G401 (cell line): Measurements from ENCODE around the gene PCDHGB3. TPM values are rescaled to one million over a fixed set of nuclear protein-coding genes. Genes with fewer than 3 reads are reported as not detected.
"Not testable (repeated sequence)": the region's sequence is repeated elsewhere in the genome, so short reads cannot be mapped to it uniquely, and the experiment has no call there.

ENCODE experiments used
- DNase-seq: peaks from one replicate; pipeline ENCODE4 v3.0.0-alpha.2; 2015; ENCODE audit warnings: low spot score
- in situ Hi-C: cut with HindIII; loops from 2 replicates; pipeline ENCODE4 v1.10.0; 2016; ENCODE audit warnings: low sequenced_read_pairs, mixed read lengths
- total RNA-seq: library from RNA; depleted of rRNA; stranded (reverse); fragments of >200 nt; shearing (Covaris generic); gene quantifications from 2 replicates; pipeline ENCODE4 v1.2.3, GENCODE V29; 2014; rRNA removed

PCDHGB3 gene
- total RNA-seq, 1 experiment from 2014 or later = not detected

DNA sequence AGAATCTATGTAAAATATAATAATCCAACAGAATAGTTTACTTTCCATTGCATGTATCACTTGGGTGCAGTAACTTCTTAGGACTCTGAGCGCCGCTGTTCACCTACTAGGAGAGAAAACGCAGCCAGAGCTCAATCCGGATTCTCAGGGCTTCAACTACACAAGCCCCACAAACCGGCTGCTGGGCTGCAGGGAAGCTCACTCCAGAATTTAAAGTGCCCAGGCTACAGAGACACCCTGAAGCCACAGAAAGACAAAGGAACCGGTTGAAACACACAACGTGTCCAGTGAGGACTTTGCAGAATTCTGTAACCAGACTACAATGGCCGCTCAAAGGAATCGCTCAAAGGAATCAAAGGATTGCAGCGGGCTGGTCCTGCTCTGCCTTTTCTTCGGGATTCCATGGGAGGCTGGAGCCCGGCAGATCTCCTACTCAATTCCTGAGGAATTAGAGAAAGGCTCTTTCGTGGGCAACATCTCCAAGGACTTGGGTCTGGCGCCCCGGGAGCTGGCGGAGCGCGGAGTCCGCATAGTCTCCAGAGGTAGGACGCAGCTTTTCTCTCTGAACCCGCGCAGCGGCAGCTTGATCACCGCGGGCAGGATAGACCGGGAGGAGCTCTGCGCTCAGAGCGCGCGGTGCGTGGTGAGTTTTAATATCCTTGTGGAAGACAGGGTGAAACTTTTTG is 43.0 kb downstream of the PCDHGB3 start, which contains the start of gene PCDHGA10:
Gene PCDHGA10 (plus strand): TSS at position 134 of the 686 bp plus-strand sequence. CDS start 189 bp downstream, at position 323.
- peak; percentile 36 for DNase-seq
- in situ Hi-C loops = no loop called here

DNA sequence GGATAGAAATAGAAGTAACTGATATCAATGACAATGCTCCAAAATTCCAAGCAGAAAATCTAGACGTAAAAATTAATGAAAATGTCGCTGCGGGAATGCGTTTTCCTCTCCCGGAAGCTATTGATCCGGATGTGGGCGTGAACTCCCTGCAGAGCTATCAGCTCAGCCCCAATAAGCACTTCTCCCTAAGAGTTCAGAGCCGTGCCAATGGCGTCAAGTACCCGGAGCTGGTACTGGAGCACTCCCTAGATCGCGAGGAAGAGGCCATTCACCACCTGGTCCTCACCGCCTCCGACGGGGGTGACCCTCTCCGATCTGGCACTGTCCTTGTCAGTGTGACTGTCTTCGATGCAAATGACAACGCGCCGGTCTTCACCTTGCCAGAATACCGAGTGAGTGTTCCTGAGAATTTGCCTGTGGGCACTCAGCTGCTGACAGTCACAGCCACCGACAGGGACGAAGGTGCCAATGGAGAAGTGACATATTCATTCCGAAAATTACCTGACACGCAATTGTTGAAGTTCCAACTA is 43.6 kb downstream of the PCDHGB3 start:
- no peak for DNase-seq
- in situ Hi-C loops = no loop called here

DNA sequence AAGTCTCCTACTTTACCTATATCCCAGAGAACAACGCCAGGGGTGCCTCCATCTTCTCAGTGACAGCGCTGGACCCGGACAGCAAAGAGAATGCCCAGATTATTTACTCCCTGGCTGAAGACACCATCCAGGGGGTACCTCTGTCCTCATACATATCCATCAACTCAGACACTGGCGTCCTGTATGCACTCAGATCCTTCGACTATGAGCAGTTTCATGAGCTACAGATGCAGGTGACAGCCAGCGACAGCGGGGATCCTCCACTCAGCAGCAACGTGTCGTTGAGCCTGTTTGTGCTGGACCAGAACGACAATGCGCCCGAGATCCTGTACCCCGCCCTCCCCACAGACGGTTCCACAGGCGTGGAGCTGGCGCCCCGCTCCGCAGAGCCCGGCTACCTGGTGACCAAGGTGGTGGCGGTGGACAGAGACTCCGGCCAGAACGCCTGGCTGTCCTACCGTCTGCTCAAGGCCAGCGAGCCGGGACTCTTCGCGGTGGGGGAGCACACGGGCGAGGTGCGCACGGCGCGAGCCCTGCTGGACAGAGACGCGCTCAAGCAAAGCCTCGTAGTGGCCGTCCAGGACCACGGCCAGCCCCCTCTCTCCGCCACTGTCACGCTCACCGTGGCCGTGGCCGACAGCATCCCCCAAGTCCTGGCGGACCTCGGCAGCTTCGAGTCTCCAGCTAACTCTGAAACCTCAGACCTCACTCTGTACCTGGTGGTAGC is 44.7 kb downstream of the PCDHGB3 start:
- in situ Hi-C loops, DNase-seq: not testable (repeated sequence)

DNA sequence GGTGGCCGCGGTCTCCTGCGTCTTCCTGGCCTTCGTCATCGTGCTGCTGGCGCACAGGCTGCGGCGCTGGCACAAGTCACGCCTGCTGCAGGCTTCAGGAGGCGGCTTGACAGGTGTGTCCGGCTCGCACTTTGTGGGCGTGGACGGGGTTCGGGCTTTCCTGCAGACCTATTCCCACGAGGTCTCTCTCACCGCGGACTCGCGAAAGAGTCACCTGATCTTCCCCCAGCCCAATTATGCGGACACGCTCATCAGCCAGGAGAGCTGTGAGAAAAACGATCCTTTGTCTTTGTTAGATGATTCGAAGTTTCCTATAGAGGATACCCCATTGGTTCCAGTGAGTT is 45.2 kb downstream of the PCDHGB3 start:
- in situ Hi-C loops, DNase-seq: not testable (repeated sequence)

DNA sequence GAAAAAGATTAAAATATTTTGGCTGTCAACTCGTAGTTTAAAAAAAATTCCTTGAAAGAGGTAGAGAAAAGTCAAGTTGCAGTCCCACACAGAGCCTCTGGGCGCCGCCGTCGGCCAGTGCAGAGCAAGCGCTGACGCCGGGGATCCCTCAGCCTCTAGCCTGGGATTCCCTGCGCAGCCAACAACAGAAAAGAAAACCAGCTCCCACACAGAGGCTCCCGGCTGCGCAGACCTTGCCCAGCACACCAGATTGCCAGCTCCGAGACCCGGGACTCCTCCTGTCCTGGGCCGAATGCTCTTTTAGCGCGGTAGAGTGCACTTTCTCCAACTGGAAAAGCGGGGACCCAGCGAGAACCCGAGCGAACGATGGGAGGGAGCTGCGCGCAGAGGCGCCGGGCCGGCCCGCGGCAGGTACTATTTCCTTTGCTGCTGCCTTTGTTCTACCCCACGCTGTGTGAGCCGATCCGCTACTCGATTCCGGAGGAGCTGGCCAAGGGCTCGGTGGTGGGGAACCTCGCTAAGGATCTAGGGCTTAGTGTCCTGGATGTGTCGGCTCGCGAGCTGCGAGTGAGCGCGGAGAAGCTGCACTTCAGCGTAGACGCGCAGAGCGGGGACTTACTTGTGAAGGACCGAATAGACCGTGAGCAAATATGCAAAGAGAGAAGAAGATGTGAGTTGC is 47.6 kb downstream of the PCDHGB3 start, which contains the start of gene PCDHGB7:
Gene PCDHGB7 (plus strand): TSS at position 184 of the 679 bp plus-strand sequence. CDS start 183 bp downstream, at position 367.
- in situ Hi-C loops = not testable (repeated sequence)
- DNase-seq = peak; percentile 67

DNA sequence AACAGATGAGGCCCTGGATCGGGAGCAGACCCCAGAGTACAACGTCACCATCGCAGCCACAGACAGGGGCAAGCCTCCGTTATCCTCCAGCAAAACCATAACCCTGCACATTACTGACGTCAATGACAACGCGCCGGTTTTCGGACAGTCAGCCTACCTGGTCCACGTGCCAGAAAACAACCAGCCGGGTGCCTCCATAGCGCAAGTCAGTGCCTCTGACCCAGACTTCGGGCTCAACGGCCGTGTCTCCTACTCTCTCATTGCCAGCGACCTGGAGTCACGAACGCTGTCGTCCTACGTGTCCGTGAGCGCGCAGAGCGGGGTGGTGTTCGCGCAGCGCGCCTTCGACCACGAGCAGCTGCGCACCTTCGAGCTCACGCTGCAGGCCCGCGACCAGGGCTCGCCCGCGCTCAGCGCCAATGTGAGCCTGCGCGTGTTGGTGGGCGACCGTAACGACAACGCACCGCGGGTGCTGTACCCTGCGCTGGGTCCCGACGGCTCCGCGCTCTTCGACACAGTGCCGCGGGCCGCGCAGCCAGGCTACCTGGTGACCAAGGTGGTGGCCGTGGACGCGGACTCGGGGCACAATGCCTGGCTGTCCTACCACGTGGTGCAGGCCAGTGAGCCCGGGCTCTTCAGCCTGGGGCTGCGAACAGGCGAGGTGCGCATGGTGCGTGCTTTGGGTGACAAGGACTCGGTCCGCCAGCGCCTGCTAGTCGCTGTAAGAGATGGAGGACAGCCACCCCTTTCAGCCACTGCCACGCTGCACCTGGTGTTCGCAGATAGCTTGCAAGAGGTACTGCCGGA is 49.2 kb downstream of the PCDHGB3 start:
- in situ Hi-C loops = no loop called here
- no peak for DNase-seq

DNA sequence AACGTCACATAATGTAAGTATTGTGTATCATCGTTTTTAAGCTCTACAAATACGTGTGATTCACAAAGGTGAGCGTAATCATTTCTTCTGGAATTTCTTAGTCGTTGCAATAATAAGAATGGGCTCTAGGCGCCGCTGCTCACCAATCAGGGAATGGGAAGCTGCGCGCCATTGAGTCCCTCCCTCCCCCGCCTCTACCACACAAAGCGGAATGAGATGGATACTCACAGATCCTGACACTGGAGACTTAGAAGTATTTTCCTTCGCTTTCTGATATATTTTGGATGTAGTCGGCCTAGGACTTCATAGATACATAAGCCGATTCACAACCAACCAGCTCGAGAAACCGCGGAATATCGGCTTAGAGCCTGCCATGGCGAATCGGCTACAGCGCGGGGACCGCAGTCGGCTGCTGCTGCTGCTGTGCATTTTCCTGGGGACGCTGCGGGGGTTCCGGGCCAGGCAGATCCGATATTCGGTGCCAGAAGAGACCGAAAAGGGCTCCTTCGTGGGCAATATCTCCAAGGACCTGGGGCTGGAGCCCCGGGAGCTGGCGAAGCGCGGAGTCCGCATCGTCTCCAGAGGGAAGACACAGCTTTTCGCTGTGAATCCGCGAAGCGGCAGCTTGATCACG is 50.9 kb downstream of the PCDHGB3 start, which contains the start of gene PCDHGA11:
Gene PCDHGA11 (plus strand): TSS at position 197 of the 634 bp plus-strand sequence. CDS start 177 bp downstream, at position 374.
- DNase-seq = no peak
- in situ Hi-C loops = no loop called here

DNA sequence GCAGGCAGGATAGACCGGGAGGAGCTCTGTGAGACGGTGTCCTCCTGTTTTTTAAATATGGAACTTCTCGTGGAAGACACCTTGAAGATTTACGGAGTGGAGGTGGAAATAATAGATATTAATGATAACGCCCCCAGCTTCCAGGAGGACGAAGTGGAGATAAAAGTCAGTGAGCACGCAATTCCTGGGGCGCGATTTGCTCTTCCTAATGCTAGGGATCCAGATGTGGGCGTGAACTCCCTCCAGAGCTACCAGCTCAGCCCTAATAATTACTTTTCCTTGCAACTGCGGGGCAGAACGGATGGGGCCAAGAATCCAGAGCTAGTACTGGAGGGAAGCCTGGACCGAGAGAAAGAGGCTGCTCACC is 51.4 kb downstream of the PCDHGB3 start:
- DNase-seq = no peak
- in situ Hi-C loops = no loop called here

Other genes starting within 250 kb of the PCDHGB3 start
- gene PCDHB4, start 248.4 kb upstream of the PCDHGB3 start, total RNA-seq = 0.06 TPM in 1 of 2 replicates, not detected in the other
- not detected in 2 replicates for gene PCDHB5, start 235.0 kb upstream of the PCDHGB3 start, total RNA-seq
- gene PCDHB6, start 220.2 kb upstream of the PCDHGB3 start, total RNA-seq = not detected in 2 replicates
- not detected in 2 replicates for gene PCDHB7, start 197.6 kb upstream of the PCDHGB3 start, total RNA-seq
- gene PCDHB8, start 192.5 kb upstream of the PCDHGB3 start, total RNA-seq = 0.10 TPM in 1 of 2 replicates, not detected in the other
- gene PCDHB16, start 187.9 kb upstream of the PCDHGB3 start, total RNA-seq = 0.25 and 1.3 TPM in 2 replicates
- gene PCDHB9, start 183.1 kb upstream of the PCDHGB3 start, total RNA-seq = 0.18 and 7.3 TPM in 2 replicates
- 0.44 TPM in 1 of 2 replicates, not detected in the other for gene PCDHB10, start 177.9 kb upstream of the PCDHGB3 start, total RNA-seq
- gene PCDHB11, start 170.6 kb upstream of the PCDHGB3 start, total RNA-seq = 0.10 and 1.4 TPM in 2 replicates
- gene PCDHB12, start 161.5 kb upstream of the PCDHGB3 start, total RNA-seq = not detected in 2 replicates
- gene PCDHB13, start 156.3 kb upstream of the PCDHGB3 start, total RNA-seq = not detected in 2 replicates
- gene PCDHB14, start 146.9 kb upstream of the PCDHGB3 start, total RNA-seq = 0.27 and 0.55 TPM in 2 replicates
- not detected in 2 replicates for gene PCDHB15, start 124.8 kb upstream of the PCDHGB3 start, total RNA-seq
- gene SLC25A2, start 66.2 kb upstream of the PCDHGB3 start, total RNA-seq = not detected in 2 replicates
- 131 and 164 TPM in 2 replicates for gene TAF7, start 49.5 kb upstream of the PCDHGB3 start, total RNA-seq
- gene PCDHGA1, start 39.7 kb upstream of the PCDHGB3 start, total RNA-seq = not detected in 2 replicates
- not detected in 2 replicates for gene PCDHGA2, start 31.5 kb upstream of the PCDHGB3 start, total RNA-seq
- not detected in 2 replicates for gene PCDHGA3, start 26.4 kb upstream of the PCDHGB3 start, total RNA-seq
- gene PCDHGB1, start 20.1 kb upstream of the PCDHGB3 start, total RNA-seq = not detected in 2 replicates
- gene PCDHGA4, start 15.2 kb upstream of the PCDHGB3 start, total RNA-seq = 0.06 TPM in 1 of 2 replicates, not detected in the other
- 0.18 TPM in 1 of 2 replicates, not detected in the other for gene PCDHGB2, start 10.2 kb upstream of the PCDHGB3 start, total RNA-seq
- gene PCDHGA5, start 6.1 kb upstream of the PCDHGB3 start, total RNA-seq = 0.24 TPM in 1 of 2 replicates, not detected in the other
- gene PCDHGA6, start 3.6 kb downstream of the PCDHGB3 start, total RNA-seq = 0.92 TPM in 1 of 2 replicates, not detected in the other
- gene PCDHGA7, start 12.5 kb downstream of the PCDHGB3 start, total RNA-seq = not detected in 2 replicates
- not detected in 2 replicates for gene PCDHGB4, start 17.5 kb downstream of the PCDHGB3 start, total RNA-seq
- not detected in 2 replicates for gene PCDHGA8, start 22.4 kb downstream of the PCDHGB3 start, total RNA-seq
- gene PCDHGB5, start 27.7 kb downstream of the PCDHGB3 start, total RNA-seq = not detected in 2 replicates
- not detected in 2 replicates for gene PCDHGA9, start 32.5 kb downstream of the PCDHGB3 start, total RNA-seq
- gene PCDHGB6, start 37.8 kb downstream of the PCDHGB3 start, total RNA-seq = not detected in 2 replicates
- 0.31 and 0.71 TPM in 2 replicates for gene PCDHGA10, start 42.7 kb downstream of the PCDHGB3 start, total RNA-seq
- 0.68 TPM in 1 of 2 replicates, not detected in the other for gene PCDHGB7, start 47.4 kb downstream of the PCDHGB3 start, total RNA-seq
- not detected in 2 replicates for gene PCDHGA11, start 50.8 kb downstream of the PCDHGB3 start, total RNA-seq
- gene PCDHGA12, start 60.3 kb downstream of the PCDHGB3 start, total RNA-seq = not detected in 2 replicates
- gene PCDHGC3, start 105.7 kb downstream of the PCDHGB3 start, total RNA-seq = 1.0 and 7.7 TPM in 2 replicates
- not detected in 2 replicates for gene PCDHGC4, start 114.8 kb downstream of the PCDHGB3 start, total RNA-seq
- 0.14 and 0.18 TPM in 2 replicates for gene PCDHGC5, start 118.8 kb downstream of the PCDHGB3 start, total RNA-seq
- 23.5 and 34.0 TPM in 2 replicates for gene DIAPH1, start 248.8 kb downstream of the PCDHGB3 start, total RNA-seq